Fibroblast of lung (primary cell): ENCODE data around the gene ASPRV1. TPM values are rescaled to one million over a fixed set of nuclear protein-coding genes. Genes with fewer than 3 reads are reported as not detected.

ENCODE experiments used
- DNase-seq, 2 donors: peaks; one replicate each; pipeline versions ENCODE4 v3.0.0 to v3.0.0-alpha.2; 2010; ENCODE audit warnings: low read depth in 2 of 2
- H2AFZ ChIP-seq: 2 replicates; pipeline ENCODE4 v1.5.1; 2012; ENCODE audit warnings: low read length, control low read depth, inconsistent platforms
- H3K27ac ChIP-seq: 2 replicates; pipeline ENCODE4 v1.5.1; 2011; ENCODE audit warnings: low read length, control low read depth; ENCODE audit not compliant: insufficient read depth
- H3K27me3 ChIP-seq: 2 replicates; pipeline ENCODE4 v1.5.1; 2011; ENCODE audit warnings: mild to moderate bottlenecking, low read length; ENCODE audit not compliant: control insufficient read depth, insufficient read depth
- H3K36me3 ChIP-seq: 2 replicates; pipeline ENCODE4 v1.5.1; 2011; ENCODE audit warnings: low read length; ENCODE audit not compliant: control insufficient read depth, insufficient read depth
- H3K4me1 ChIP-seq: 2 replicates; pipeline ENCODE4 v1.5.1; 2011; ENCODE audit warnings: low read length; ENCODE audit not compliant: control insufficient read depth, insufficient read depth; ENCODE audit errors: extremely low read depth
- H3K4me2 ChIP-seq: 2 replicates; pipeline ENCODE4 v1.5.1; 2011; ENCODE audit warnings: low read length, control low read depth; ENCODE audit not compliant: insufficient read depth; ENCODE audit errors: extremely low read depth
- H3K4me3 ChIP-seq, 4 experiments: fragments of 200-600 bp in 1 of 4; sonication (generic) in 1 of 4; replicated peaks in 1 of 4; 2 replicates each; pipeline ENCODE4 v1.5.1; 2011 to 2016; ENCODE audit warnings: low read length in 4 of 4, low read depth in 3 of 4, mild to moderate bottlenecking in 3 of 4, control low read depth in 2 of 4, inconsistent platforms in 1 of 4, mixed read lengths in 1 of 4; ENCODE audit not compliant: insufficient read depth in 1 of 4; ENCODE audit errors: control extremely low read depth in 1 of 4
- H3K79me2 ChIP-seq: 2 replicates; pipeline ENCODE4 v1.5.1; 2012; ENCODE audit warnings: mild to moderate bottlenecking, low read length, inconsistent platforms; ENCODE audit not compliant: control insufficient read depth, insufficient read depth
- H3K9ac ChIP-seq: 2 replicates; pipeline ENCODE4 v1.5.1; 2011; ENCODE audit warnings: mild to moderate bottlenecking, low read length, control low read depth; ENCODE audit not compliant: insufficient read depth
- H3K9me3 ChIP-seq: 2 replicates; pipeline ENCODE4 v1.5.1; 2012; ENCODE audit warnings: low read depth, low read length; ENCODE audit not compliant: control insufficient read depth, insufficient read depth
- H4K20me1 ChIP-seq: 2 replicates; pipeline ENCODE4 v1.5.1; 2011; ENCODE audit warnings: low read length; ENCODE audit not compliant: control insufficient read depth, insufficient read depth; ENCODE audit errors: extremely low read depth
- CTCF ChIP-seq, 2 donors: IDR thresholded peaks in 1 of 2; conservative IDR thresholded peaks in 1 of 2; 1 replicate in 1 of 2; 2 replicates in 1 of 2; pipeline ENCODE4 v1.5.1; 2011 to 2012; ENCODE audit warnings: low read length in 2 of 2, control low read depth in 1 of 2, inconsistent platforms in 1 of 2, low read depth in 1 of 2, mild to moderate bottlenecking in 1 of 2
- EZH2 ChIP-seq: IDR thresholded peaks from 2 replicates; pipeline ENCODE4 v1.5.1; 2012; ENCODE audit warnings: low read length, control low read depth, mild to moderate bottlenecking; ENCODE audit errors: missing control alignments
- polyA plus RNA-seq, 2 donors: library from polyadenylated mRNA; depleted of rRNA in 1 of 2; stranded (reverse) in 1 of 2; unstranded in 1 of 2; fragments of >200 nt; gene quantifications; 2 replicates each; pipeline ENCODE4 v1.2.1, GENCODE V29; 2011 to 2012; ENCODE audit warnings: missing spikeins in 1 of 2
- total RNA-seq: library from RNA; depleted of rRNA; stranded (reverse); fragments of >200 nt; gene quantifications from 2 replicates; pipeline ENCODE4 v1.2.1, GENCODE V29; 2014

Gene ASPRV1
- total and polyA plus RNA-seq, 2 donors (not counting 1 experiment from before 2014, with no cell fraction given): 0.08 to 0.33 TPM

GRCh38 chr2:69916106-69916505 lies 45.3 kb downstream of the ASPRV1 start:
- H3K27ac ChIP-seq: no peak overlapping the region
- no peak overlapping the region for H2AFZ ChIP-seq
- H3K36me3 ChIP-seq: peaks cover 2% of the 10 kb centered on the region
- TF ChIP-seq EZH2: no peak
- no peak for TF ChIP-seq CTCF (conservative IDR thresholded peaks at IDR 0.05 in 1 of 2, IDR thresholded peaks at IDR 0.05 in 1 of 2; ENCODE audit: low read depth in 1 of 2, low read length in 2 of 2)
- H3K4me2 ChIP-seq: peak overlapping the region; percentile 83
- H3K9me3 ChIP-seq: no peaks in the 10 kb centered on the region
- peak overlapping the region; percentile 71 to 85 (median 81) for H3K4me3 ChIP-seq
- no peaks in the 10 kb centered on the region for H3K79me2 ChIP-seq
- no peaks in the 10 kb centered on the region for H3K27me3 ChIP-seq
- no peak for DNase-seq
- peaks cover 5% of the 10 kb centered on the region for H3K4me1 ChIP-seq
- H4K20me1 ChIP-seq: no peaks in the 10 kb centered on the region
- H3K9ac ChIP-seq: no peak overlapping the region

GRCh38 chr2:69914950-69915945 lies 46.2 kb downstream of the ASPRV1 start, which contains the start of gene MXD1:
MXD1 (plus strand) TSS chr2:69915109; CDS start chr2:69915331, 222 bp downstream.
- Histone ChIP-seq H3K4me3 (peak within 1 kb of the TSS; percentile 71 to 85 (median 81)), H3K36me3 (peaks cover 2% of the 10 kb centered on the region), H3K9ac (peak within 1 kb of the TSS; percentile 91), H3K9me3 (no peaks in the 10 kb centered on the region), H3K79me2 (no peaks in the 10 kb centered on the region), H3K27me3 (no peaks in the 10 kb centered on the region), H3K4me2 (peak within 1 kb of the TSS; percentile 83), H2AFZ (peak within 1 kb of the TSS; percentile 45), H3K4me1 (peaks cover 5% of the 10 kb centered on the region), H4K20me1 (no peaks in the 10 kb centered on the region), H3K27ac (peak within 1 kb of the TSS; percentile 92)
- DNase-seq: no peak
- TF ChIP-seq EZH2 (no peak), CTCF (conservative IDR thresholded peaks at IDR 0.05 in 1 of 2, IDR thresholded peaks at IDR 0.05 in 1 of 2; ENCODE audit: low read depth in 1 of 2, low read length in 2 of 2) (no peak)

- Histone ChIP-seq H4K20me1 (no peaks in the 10 kb centered on the region), H3K79me2 (no peaks in the 10 kb centered on the region), H3K4me1 (peaks cover 5% of the 10 kb centered on the region), H3K4me2 (peak overlapping the region; percentile 82), H3K9ac (peak overlapping the region; percentile 91), H2AFZ (peak overlapping the region; percentile 45), H3K36me3 (peaks cover 2% of the 10 kb centered on the region), H3K27me3 (no peaks in the 10 kb centered on the region), H3K27ac (peak overlapping the region; percentile 92), H3K9me3 (no peaks in the 10 kb centered on the region), H3K4me3 (peak overlapping the region; percentile 56 to 81 (median 66))
- TF ChIP-seq CTCF (conservative IDR thresholded peaks at IDR 0.05 in 1 of 2, IDR thresholded peaks at IDR 0.05 in 1 of 2; ENCODE audit: low read depth in 1 of 2, low read length in 2 of 2) (peak in 1 of 2 donors; percentile 0), EZH2 (no peak)
- peak; percentile 100 for DNase-seq
Measured at GRCh38 chr2:69914164-69914949, 47.1 kb downstream of the ASPRV1 start.
